ENCODE data around the gene SLC28A1. TPM values are rescaled to one million over a fixed set of nuclear protein-coding genes. Genes with fewer than 3 reads are reported as not detected.

SLC28A1 gene
- polyA plus RNA-seq, 1 of the 3 experiments (the other 2 are of a cell fraction): not detected

DNA sequence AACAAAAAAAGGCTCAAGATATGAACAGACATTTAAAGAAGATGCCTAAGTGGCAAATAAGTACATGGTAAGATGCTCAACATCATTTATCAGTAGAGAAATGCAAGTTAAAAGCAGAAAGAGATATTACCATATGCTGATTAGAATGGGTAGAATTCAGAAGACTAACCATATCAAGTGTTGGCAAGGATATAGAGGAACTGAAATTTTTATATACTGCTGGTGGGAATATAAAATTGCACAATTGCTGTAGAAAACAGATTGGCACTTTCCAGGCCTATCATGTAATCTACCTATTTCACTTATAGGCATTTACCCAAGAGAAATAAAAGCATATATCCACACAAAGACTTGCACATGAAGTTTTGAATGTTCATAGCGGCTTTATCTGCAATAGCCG, 17.1 kb downstream of the SLC28A1 start:
- H3K4me1 ChIP-seq (ENCODE audit: control insufficient read depth in 1 of 2, insufficient read depth in 2 of 2, low read depth in 1 of 2, low read length in 1 of 2): peaks cover 0 to 15% of the 10 kb centered on the region in 2 experiments; a peak in 1 of 4 replicates
- TF ChIP-seq CHD2 (IDR thresholded peaks at IDR 0.05; ENCODE audit: low read length, partially characterized antibody) (no peak), GABPA (IDR thresholded peaks at IDR 0.05; ENCODE audit: low read depth) (no peak), ELF1 (IDR thresholded peaks at IDR 0.05) (no peak), EP300 (IDR thresholded peaks at IDR 0.05; ENCODE audit: borderline replicate concordance in 1 of 2, low read depth in 1 of 2, low read length in 1 of 2) (no peak), MXI1 (IDR thresholded peaks at IDR 0.05; ENCODE audit: low read depth, low read length) (no peak), RCOR1 (IDR thresholded peaks at IDR 0.05; ENCODE audit: low read length) (no peak), SIN3A (IDR thresholded peaks at IDR 0.05; ENCODE audit: borderline replicate concordance, low read depth, low read length) (no peak), RXRA (IDR thresholded peaks at IDR 0.05; ENCODE audit: borderline replicate concordance, low read depth) (no peak), FOXJ3 (CRISPR knock-in tag; IDR thresholded peaks at IDR 0.05) (no peak)
- TF ChIP-seq, protein P1, sequence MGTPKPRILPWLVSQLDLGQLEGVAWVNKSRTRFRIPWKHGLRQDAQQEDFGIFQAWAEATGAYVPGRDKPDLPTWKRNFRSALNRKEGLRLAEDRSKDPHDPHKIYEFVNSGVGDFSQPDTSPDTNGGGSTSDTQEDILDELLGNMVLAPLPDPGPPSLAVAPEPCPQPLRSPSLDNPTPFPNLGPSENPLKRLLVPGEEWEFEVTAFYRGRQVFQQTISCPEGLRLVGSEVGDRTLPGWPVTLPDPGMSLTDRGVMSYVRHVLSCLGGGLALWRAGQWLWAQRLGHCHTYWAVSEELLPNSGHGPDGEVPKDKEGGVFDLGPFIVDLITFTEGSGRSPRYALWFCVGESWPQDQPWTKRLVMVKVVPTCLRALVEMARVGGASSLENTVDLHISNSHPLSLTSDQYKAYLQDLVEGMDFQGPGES (IDR thresholded peaks at IDR 0.05; ENCODE audit: low read depth, low read length): no peak
- TF ChIP-seq, protein P2, sequence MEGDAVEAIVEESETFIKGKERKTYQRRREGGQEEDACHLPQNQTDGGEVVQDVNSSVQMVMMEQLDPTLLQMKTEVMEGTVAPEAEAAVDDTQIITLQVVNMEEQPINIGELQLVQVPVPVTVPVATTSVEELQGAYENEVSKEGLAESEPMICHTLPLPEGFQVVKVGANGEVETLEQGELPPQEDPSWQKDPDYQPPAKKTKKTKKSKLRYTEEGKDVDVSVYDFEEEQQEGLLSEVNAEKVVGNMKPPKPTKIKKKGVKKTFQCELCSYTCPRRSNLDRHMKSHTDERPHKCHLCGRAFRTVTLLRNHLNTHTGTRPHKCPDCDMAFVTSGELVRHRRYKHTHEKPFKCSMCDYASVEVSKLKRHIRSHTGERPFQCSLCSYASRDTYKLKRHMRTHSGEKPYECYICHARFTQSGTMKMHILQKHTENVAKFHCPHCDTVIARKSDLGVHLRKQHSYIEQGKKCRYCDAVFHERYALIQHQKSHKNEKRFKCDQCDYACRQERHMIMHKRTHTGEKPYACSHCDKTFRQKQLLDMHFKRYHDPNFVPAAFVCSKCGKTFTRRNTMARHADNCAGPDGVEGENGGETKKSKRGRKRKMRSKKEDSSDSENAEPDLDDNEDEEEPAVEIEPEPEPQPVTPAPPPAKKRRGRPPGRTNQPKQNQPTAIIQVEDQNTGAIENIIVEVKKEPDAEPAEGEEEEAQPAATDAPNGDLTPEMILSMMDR (IDR thresholded peaks at IDR 0.05): no peak
- TF ChIP-seq, protein P3, sequence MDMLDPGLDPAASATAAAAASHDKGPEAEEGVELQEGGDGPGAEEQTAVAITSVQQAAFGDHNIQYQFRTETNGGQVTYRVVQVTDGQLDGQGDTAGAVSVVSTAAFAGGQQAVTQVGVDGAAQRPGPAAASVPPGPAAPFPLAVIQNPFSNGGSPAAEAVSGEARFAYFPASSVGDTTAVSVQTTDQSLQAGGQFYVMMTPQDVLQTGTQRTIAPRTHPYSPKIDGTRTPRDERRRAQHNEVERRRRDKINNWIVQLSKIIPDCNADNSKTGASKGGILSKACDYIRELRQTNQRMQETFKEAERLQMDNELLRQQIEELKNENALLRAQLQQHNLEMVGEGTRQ (IDR thresholded peaks at IDR 0.05; ENCODE audit: borderline replicate concordance, low read depth, low read length): no peak
- no peak for DNase-seq
- no peaks in the 10 kb centered on the region for H3K79me2 ChIP-seq (ENCODE audit: insufficient read depth)
- no peaks in the 10 kb centered on the region for H3K36me3 ChIP-seq (replicated peaks in 1 of 2; ENCODE audit: control insufficient read depth in 1 of 2, insufficient read depth in 2 of 2, low read length in 1 of 2)
- H2AFZ ChIP-seq (ENCODE audit: low read depth): no peak overlapping the region
- no peaks in the 10 kb centered on the region for H3K9me2 ChIP-seq
- no peak overlapping the region for H3K27ac ChIP-seq (ENCODE audit: low read depth in 2 of 2, low read length in 1 of 2)
- H3K4me2 ChIP-seq: no peak overlapping the region
- ChIA-PET CTCF (interaction anchor here (1.9 kb wide), 1 partner anchor 26 kb away, joined by 4 read pairs; no protein-coding TSS in a partner anchor), POLR2A (no interaction called here)
- no peak overlapping the region for H3K9ac ChIP-seq
- no peaks in the 10 kb centered on the region for H3K27me3 ChIP-seq (ENCODE audit: insufficient read depth)
- H4K20me1 ChIP-seq (ENCODE audit: insufficient read depth): no peaks in the 10 kb centered on the region
- no peaks in the 10 kb centered on the region for H3K9me3 ChIP-seq
- 88% methylated on average over 2 of the region's 2 CpGs for WGBS (ENCODE audit: low lambda C conversion rate)
- H3K4me3 ChIP-seq (ENCODE audit: low read depth in 2 of 2, low read length in 1 of 2): no peak overlapping the region
- H3F3A ChIP-seq (replicated peaks; ENCODE audit: insufficient read depth): no peaks in the 10 kb centered on the region

GRCh38 chr15:84903751-84904150, 19.3 kb downstream of the SLC28A1 start:
- Histone ChIP-seq H3K4me1 (ENCODE audit: control insufficient read depth in 1 of 2, insufficient read depth in 2 of 2, low read depth in 1 of 2, low read length in 1 of 2) (peaks cover 0 to 15% of the 10 kb centered on the region in 2 experiments; a peak in 1 of 4 replicates), H2AFZ (ENCODE audit: low read depth) (no peak overlapping the region), H3K4me2 (no peak overlapping the region), H4K20me1 (ENCODE audit: insufficient read depth) (no peaks in the 10 kb centered on the region), H3K79me2 (ENCODE audit: insufficient read depth) (no peaks in the 10 kb centered on the region), H3F3A (replicated peaks; ENCODE audit: insufficient read depth) (no peaks in the 10 kb centered on the region), H3K27me3 (ENCODE audit: insufficient read depth) (no peaks in the 10 kb centered on the region), H3K27ac (ENCODE audit: low read depth in 2 of 2, low read length in 1 of 2) (peak overlapping the region in 1 of 2 experiments; percentile 18; a peak in 1 of 4 replicates), H3K4me3 (ENCODE audit: low read depth in 2 of 2, low read length in 1 of 2) (no peak overlapping the region), H3K9ac (no peak overlapping the region), H3K36me3 (replicated peaks in 1 of 2; ENCODE audit: control insufficient read depth in 1 of 2, insufficient read depth in 2 of 2, low read length in 1 of 2) (no peaks in the 10 kb centered on the region), H3K9me3 (no peaks in the 10 kb centered on the region), H3K9me2 (no peaks in the 10 kb centered on the region)
- POLR2A ChIA-PET: no interaction called here
- TF ChIP-seq, protein P4, sequence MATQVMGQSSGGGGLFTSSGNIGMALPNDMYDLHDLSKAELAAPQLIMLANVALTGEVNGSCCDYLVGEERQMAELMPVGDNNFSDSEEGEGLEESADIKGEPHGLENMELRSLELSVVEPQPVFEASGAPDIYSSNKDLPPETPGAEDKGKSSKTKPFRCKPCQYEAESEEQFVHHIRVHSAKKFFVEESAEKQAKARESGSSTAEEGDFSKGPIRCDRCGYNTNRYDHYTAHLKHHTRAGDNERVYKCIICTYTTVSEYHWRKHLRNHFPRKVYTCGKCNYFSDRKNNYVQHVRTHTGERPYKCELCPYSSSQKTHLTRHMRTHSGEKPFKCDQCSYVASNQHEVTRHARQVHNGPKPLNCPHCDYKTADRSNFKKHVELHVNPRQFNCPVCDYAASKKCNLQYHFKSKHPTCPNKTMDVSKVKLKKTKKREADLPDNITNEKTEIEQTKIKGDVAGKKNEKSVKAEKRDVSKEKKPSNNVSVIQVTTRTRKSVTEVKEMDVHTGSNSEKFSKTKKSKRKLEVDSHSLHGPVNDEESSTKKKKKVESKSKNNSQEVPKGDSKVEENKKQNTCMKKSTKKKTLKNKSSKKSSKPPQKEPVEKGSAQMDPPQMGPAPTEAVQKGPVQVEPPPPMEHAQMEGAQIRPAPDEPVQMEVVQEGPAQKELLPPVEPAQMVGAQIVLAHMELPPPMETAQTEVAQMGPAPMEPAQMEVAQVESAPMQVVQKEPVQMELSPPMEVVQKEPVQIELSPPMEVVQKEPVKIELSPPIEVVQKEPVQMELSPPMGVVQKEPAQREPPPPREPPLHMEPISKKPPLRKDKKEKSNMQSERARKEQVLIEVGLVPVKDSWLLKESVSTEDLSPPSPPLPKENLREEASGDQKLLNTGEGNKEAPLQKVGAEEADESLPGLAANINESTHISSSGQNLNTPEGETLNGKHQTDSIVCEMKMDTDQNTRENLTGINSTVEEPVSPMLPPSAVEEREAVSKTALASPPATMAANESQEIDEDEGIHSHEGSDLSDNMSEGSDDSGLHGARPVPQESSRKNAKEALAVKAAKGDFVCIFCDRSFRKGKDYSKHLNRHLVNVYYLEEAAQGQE (IDR thresholded peaks at IDR 0.05; ENCODE audit: low read depth, low read length): no peak
- no peak for TF ChIP-seq FOXM1 (IDR thresholded peaks at IDR 0.05; ENCODE audit: low read depth)
- no peak for TF ChIP-seq ELF1 (IDR thresholded peaks at IDR 0.05)
- no peak for TF ChIP-seq RCOR1 (IDR thresholded peaks at IDR 0.05; ENCODE audit: low read length)
- no peak for TF ChIP-seq GATA2 (CRISPR knock-in tag; IDR thresholded peaks at IDR 0.05)
- TF ChIP-seq RFX5 (IDR thresholded peaks at IDR 0.05; ENCODE audit: low read length): no peak
- TF ChIP-seq USF1 (IDR thresholded peaks at IDR 0.05; ENCODE audit: borderline replicate concordance, low read depth): no peak
- no peak for TF ChIP-seq RAD21 (IDR thresholded peaks at IDR 0.05; ENCODE audit: low read length)
- TF ChIP-seq NRF1 (IDR thresholded peaks at IDR 0.05; ENCODE audit: low read depth, low read length): no peak
- TF ChIP-seq CHD2 (IDR thresholded peaks at IDR 0.05; ENCODE audit: low read length, partially characterized antibody): no peak
- TF ChIP-seq FOXJ3 (CRISPR knock-in tag; IDR thresholded peaks at IDR 0.05): no peak
- TF ChIP-seq TAF1 (IDR thresholded peaks at IDR 0.05; ENCODE audit: borderline replicate concordance, low read depth, low read length): no peak
- CTCF ChIA-PET: interaction anchor here (1.2 kb wide), 1 partner anchor 24 kb away, joined by 3 read pairs; no protein-coding TSS in a partner anchor
- WGBS (ENCODE audit: low lambda C conversion rate): 25% methylated on average over 1 of the region's 2 CpGs
- no peak for DNase-seq

Data from SK-N-SH (cell line).